Thoracic aorta (tissue), 2 donors: ENCODE results near the gene WWTR1. TPM values are rescaled to one million over a fixed set of nuclear protein-coding genes. Genes with fewer than 3 reads are reported as not detected.

Experiments
- ATAC-seq: fragments of 150-250 bp; one replicate; pipeline ENCODE4 v1.8.0; 2017; ENCODE audit warnings: low read depth; ENCODE audit not compliant: insufficient number of reproducible peaks, low FRiP score
- DNase-seq: peaks from one replicate; pipeline ENCODE4 v3.0.0-alpha.2; 2020; ENCODE audit warnings: low spot score
- H3K27ac ChIP-seq, 2 donors: fragments of 200-600 bp; sonication (generic); 1 replicate in 1 of 2; 2 replicates in 1 of 2; pipeline ENCODE4 v1.5.1; 2016; ENCODE audit warnings: mild to moderate bottlenecking in 2 of 2, moderate library complexity in 2 of 2
- H3K27me3 ChIP-seq: fragments of 200-600 bp; sonication (generic); replicated peaks from 2 replicates; pipeline ENCODE4 v1.6.0; 2016; ENCODE audit warnings: mild to moderate bottlenecking; ENCODE audit not compliant: insufficient read depth
- H3K36me3 ChIP-seq: fragments of 200-600 bp; sonication (generic); one replicate; pipeline ENCODE4 v1.5.1; 2016
- H3K4me1 ChIP-seq, 2 donors: fragments of 200-600 bp; sonication (generic); 1 replicate in 1 of 2; 2 replicates in 1 of 2; pipeline versions ENCODE4 v1.5.1 to v1.6.0; 2016; ENCODE audit warnings: low read depth in 2 of 2, mild to moderate bottlenecking in 1 of 2; ENCODE audit not compliant: control insufficient read depth in 1 of 2
- H3K4me3 ChIP-seq: fragments of 200-600 bp; sonication (generic); 2 replicates; pipeline ENCODE4 v1.5.1; 2016; ENCODE audit warnings: mild to moderate bottlenecking
- H3K9me3 ChIP-seq: fragments of 200-600 bp; sonication (generic); 2 replicates; pipeline ENCODE4 v1.5.1; 2016
- total RNA-seq, 2 donors: library from RNA; depleted of rRNA; stranded (reverse); fragments of >200 nt; gene quantifications; one replicate each; pipeline versions ENCODE4 v1.1.0 to v1.2.3, GENCODE V29; 2016
- TF ChIP-seq, protein P1 (sequence below): fragments of 200-600 bp; sonication (generic); IDR thresholded peaks from one replicate; pipeline ENCODE4 v1.5.1; 2019; ENCODE audit warnings: antibody characterized with exemption

WWTR1 gene
- total RNA-seq, 2 donors from 2014 or later, result 135 to 243 TPM

DNA sequence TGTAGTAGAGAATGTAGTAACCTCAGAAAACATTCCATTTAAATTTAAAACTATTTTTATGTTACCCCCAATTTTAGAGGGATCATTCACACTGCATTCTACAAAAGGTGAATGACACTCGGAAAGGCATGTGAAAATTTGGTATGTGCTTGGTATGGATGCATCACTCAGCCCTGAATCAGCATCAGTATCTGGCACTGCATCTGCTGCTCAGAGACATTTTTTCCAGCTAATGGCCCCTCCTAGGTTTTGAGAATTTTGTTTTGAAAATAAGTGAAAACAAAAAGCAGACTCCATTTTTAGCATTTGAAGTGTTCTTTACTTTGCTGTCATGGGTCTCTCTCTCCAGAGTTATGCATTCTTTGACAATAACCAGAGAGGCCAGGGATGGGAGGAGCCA is 15.6 kb upstream of the WWTR1 start:
- no peak overlapping the region for H3K27ac ChIP-seq
- ATAC-seq (no peak), DNase-seq (no peak)
- no peak overlapping the region for H3K4me3 ChIP-seq
- TF ChIP-seq, protein P1, sequence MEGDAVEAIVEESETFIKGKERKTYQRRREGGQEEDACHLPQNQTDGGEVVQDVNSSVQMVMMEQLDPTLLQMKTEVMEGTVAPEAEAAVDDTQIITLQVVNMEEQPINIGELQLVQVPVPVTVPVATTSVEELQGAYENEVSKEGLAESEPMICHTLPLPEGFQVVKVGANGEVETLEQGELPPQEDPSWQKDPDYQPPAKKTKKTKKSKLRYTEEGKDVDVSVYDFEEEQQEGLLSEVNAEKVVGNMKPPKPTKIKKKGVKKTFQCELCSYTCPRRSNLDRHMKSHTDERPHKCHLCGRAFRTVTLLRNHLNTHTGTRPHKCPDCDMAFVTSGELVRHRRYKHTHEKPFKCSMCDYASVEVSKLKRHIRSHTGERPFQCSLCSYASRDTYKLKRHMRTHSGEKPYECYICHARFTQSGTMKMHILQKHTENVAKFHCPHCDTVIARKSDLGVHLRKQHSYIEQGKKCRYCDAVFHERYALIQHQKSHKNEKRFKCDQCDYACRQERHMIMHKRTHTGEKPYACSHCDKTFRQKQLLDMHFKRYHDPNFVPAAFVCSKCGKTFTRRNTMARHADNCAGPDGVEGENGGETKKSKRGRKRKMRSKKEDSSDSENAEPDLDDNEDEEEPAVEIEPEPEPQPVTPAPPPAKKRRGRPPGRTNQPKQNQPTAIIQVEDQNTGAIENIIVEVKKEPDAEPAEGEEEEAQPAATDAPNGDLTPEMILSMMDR, result no peak
- H3K4me1 ChIP-seq, result no peaks in the 10 kb centered on the region
- no peaks in the 10 kb centered on the region for H3K27me3 ChIP-seq
- H3K36me3 ChIP-seq, result no peaks in the 10 kb centered on the region
- H3K9me3 ChIP-seq, result no peaks in the 10 kb centered on the region

- DNase-seq, result no peak
- no peaks in the 10 kb centered on the region for H3K36me3 ChIP-seq
- no peak for ATAC-seq
- TF ChIP-seq, protein P1, result no peak
- H3K27ac ChIP-seq, result no peak overlapping the region
- H3K9me3 ChIP-seq, result no peaks in the 10 kb centered on the region
- H3K27me3 ChIP-seq, result no peaks in the 10 kb centered on the region
- H3K4me3 ChIP-seq, result no peak overlapping the region
- no peaks in the 10 kb centered on the region for H3K4me1 ChIP-seq
Observed at GRCh38 chr3:149670742-149671492, 13.1 kb upstream of the WWTR1 start.

DNA sequence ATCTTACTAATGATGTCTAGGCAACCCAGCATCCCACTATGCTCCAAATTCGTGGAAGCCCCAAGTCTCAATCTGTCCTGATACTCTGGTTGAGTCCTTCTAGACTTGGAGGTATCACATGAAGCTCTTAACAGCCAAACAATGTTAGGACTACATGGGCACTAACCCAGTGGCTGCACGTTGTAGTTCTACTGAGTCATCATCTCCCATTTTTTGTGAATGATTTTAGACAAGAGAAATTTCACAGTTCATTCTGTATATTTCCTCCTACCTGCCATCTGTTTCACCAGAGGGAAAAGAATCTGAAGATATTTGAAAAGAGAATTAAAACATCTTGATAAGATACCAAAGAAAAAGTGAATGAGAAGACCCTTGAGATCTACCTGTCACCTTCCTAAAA is 9.8 kb upstream of the WWTR1 start:
- H3K4me3 ChIP-seq, result no peak overlapping the region
- TF ChIP-seq, protein P1, result no peak
- H3K4me1 ChIP-seq, result no peaks in the 10 kb centered on the region
- no peaks in the 10 kb centered on the region for H3K36me3 ChIP-seq
- DNase-seq, result no peak
- no peaks in the 10 kb centered on the region for H3K9me3 ChIP-seq
- no peak for ATAC-seq
- H3K27ac ChIP-seq, result no peak overlapping the region
- no peaks in the 10 kb centered on the region for H3K27me3 ChIP-seq

DNA sequence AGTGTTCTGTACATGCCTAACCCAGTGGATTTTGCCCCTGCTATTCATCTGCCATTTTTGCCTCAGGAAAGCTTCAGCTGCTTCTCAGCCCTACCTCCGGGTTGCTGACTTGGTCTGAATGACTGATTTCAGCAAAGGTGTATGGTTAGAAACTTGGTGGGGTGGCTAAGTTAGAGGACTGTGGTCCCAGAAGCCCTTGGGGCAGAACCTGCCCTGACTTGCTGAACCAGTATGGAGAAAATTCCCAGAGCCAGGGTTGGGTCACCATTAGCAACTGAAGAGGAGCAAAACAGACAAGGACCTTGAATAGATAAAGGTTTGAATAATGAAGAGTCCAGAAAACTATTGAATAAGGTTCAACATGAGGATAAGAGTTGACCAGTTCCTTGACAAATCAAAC is 6.1 kb upstream of the WWTR1 start:
- ATAC-seq, result no peak
- Histone ChIP-seq H3K36me3 (no peaks in the 10 kb centered on the region), H3K4me3 (no peak overlapping the region), H3K4me1 (peaks cover 2 to 9% of the 10 kb centered on the region in 2 donors), H3K27ac (no peak overlapping the region), H3K9me3 (no peaks in the 10 kb centered on the region), H3K27me3 (no peaks in the 10 kb centered on the region)
- no peak for DNase-seq
- TF ChIP-seq, protein P1, result no peak

GRCh38 chr3:149662240-149662887 is 4.5 kb upstream of the WWTR1 start:
- DNase-seq (no peak), ATAC-seq (no peak)
- TF ChIP-seq, protein P1, result no peak
- Histone ChIP-seq H3K4me3 (no peak overlapping the region), H3K36me3 (no peaks in the 10 kb centered on the region), H3K27me3 (no peaks in the 10 kb centered on the region), H3K9me3 (no peaks in the 10 kb centered on the region), H3K4me1 (peaks cover 2 to 12% of the 10 kb centered on the region in 2 donors), H3K27ac (no peak overlapping the region)
